ENCODE data around the gene IGFBP3.
A peak's percentile ranks its signal among the peaks of the same experiment; 100 is the strongest.

Gene IGFBP3

DNA sequence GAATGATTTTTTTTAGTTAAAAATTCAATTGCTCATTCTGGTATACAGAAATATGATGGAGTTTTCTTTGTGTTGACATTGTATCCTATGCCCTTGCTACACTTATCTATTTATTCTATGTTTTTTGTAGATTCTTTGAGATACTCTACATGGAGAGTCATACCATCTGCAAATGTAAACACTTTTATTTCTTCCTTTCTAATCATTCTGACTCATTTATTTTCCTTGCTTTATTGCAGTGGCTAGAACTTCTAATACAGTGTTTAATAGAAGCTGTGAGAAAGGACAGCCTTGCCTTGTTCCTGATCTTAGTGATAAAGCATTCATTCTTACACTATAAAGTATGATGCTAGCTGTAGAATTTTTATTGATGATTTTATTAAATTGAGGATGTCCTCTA, 9.9 kb upstream of the IGFBP3 start:
- no peaks in the 10 kb centered on the region for H3K4me1 ChIP-seq (ENCODE audit: insufficient read depth, low read length)
- H3K4me2 ChIP-seq (ENCODE audit: insufficient read depth, low read length) = no peak overlapping the region
- H3K4me3 ChIP-seq (ENCODE audit: low read depth in 1 of 2, low read length in 2 of 2) = no peak overlapping the region
- H3K9ac ChIP-seq (ENCODE audit: low read depth, low read length) = no peak overlapping the region
- DNase-seq (no peak), ATAC-seq (ENCODE audit: insufficient read depth, low read depth) (no peak)
- no peaks in the 10 kb centered on the region for H3K36me3 ChIP-seq (ENCODE audit: insufficient read depth, low read length)
- H3K79me2 ChIP-seq (ENCODE audit: insufficient read depth, low read length) = no peaks in the 10 kb centered on the region
- no peak overlapping the region for H3K27ac ChIP-seq (ENCODE audit: low read length)
- no peak overlapping the region for H2AFZ ChIP-seq (ENCODE audit: low read depth, low read length)
- TF ChIP-seq EZH2 (IDR thresholded peaks at IDR 0.05; ENCODE audit: borderline replicate concordance, low read depth, low read length, severe bottlenecking) = no peak
- no peaks in the 10 kb centered on the region for H3K27me3 ChIP-seq (ENCODE audit: insufficient read depth, low read length, poor library complexity)
- H4K20me1 ChIP-seq (ENCODE audit: insufficient read depth, low read length) = no peaks in the 10 kb centered on the region
- H3K9me3 ChIP-seq (ENCODE audit: insufficient read depth, low read length, severe bottlenecking) = no peaks in the 10 kb centered on the region

DNA sequence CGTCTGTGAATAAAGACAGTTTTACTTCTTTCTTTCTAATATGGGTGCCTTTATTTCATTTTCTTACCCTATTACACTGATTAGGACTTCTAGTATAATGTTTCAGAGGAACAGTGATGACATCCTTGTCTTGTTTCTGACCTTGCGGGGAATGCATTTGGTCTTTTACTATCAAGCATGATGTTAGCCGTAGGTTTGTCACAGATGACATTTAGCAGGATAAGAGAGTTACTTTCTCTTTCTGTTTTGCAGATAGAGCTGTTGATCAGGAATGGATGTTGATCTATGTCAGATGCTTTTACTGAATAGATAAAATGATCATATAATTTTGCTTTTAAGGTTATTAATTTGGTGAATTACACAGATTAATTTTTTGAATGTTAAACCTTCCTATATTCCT, 6.6 kb upstream of the IGFBP3 start:
- H3K36me3 ChIP-seq (ENCODE audit: insufficient read depth, low read length) = no peaks in the 10 kb centered on the region
- no peak overlapping the region for H2AFZ ChIP-seq (ENCODE audit: low read depth, low read length)
- H4K20me1 ChIP-seq (ENCODE audit: insufficient read depth, low read length) = no peaks in the 10 kb centered on the region
- no peak overlapping the region; the same call in 1 of the 2 replicates for H3K4me2 ChIP-seq (ENCODE audit: insufficient read depth, low read length)
- TF ChIP-seq, protein P1, sequence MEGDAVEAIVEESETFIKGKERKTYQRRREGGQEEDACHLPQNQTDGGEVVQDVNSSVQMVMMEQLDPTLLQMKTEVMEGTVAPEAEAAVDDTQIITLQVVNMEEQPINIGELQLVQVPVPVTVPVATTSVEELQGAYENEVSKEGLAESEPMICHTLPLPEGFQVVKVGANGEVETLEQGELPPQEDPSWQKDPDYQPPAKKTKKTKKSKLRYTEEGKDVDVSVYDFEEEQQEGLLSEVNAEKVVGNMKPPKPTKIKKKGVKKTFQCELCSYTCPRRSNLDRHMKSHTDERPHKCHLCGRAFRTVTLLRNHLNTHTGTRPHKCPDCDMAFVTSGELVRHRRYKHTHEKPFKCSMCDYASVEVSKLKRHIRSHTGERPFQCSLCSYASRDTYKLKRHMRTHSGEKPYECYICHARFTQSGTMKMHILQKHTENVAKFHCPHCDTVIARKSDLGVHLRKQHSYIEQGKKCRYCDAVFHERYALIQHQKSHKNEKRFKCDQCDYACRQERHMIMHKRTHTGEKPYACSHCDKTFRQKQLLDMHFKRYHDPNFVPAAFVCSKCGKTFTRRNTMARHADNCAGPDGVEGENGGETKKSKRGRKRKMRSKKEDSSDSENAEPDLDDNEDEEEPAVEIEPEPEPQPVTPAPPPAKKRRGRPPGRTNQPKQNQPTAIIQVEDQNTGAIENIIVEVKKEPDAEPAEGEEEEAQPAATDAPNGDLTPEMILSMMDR (IDR thresholded peaks at IDR 0.05; ENCODE audit: borderline replicate concordance, extremely low read depth, low read length, poor library complexity, severe bottlenecking) = no peak
- TF ChIP-seq EZH2 (IDR thresholded peaks at IDR 0.05; ENCODE audit: borderline replicate concordance, low read depth, low read length, severe bottlenecking) = no peak
- H3K9ac ChIP-seq (ENCODE audit: low read depth, low read length) = no peak overlapping the region
- no peaks in the 10 kb centered on the region for H3K4me1 ChIP-seq (ENCODE audit: insufficient read depth, low read length)
- H3K79me2 ChIP-seq (ENCODE audit: insufficient read depth, low read length) = no peaks in the 10 kb centered on the region
- H3K27ac ChIP-seq (ENCODE audit: low read length) = no peak overlapping the region
- ATAC-seq (ENCODE audit: insufficient read depth, low read depth) = peak; percentile 65; the same call in 2 of the 3 replicates
- no peak overlapping the region for H3K4me3 ChIP-seq (ENCODE audit: low read depth in 1 of 2, low read length in 2 of 2)
- no peaks in the 10 kb centered on the region for H3K27me3 ChIP-seq (ENCODE audit: insufficient read depth, low read length, poor library complexity)
- no peak for DNase-seq
- no peaks in the 10 kb centered on the region for H3K9me3 ChIP-seq (ENCODE audit: insufficient read depth, low read length, severe bottlenecking)

DNA sequence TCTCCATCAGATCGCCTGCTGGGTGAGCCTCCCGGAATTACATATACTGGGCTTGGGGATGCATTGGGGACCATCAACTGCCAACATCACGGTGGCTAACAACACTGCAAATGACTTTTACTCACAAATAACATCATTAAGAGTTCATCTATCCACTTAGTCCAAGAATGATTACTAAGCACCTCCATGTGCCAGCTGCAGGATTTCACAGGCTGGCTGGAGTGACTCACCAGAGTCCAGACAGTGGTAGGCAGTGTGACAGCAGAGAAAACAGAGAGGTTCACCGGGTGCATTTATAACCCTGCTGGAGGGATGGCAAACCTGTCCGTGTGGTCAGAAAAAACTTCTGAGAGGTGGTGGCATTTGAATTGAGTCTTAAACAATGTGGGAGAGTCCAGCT, 3.2 kb upstream of the IGFBP3 start:
- ATAC-seq (ENCODE audit: insufficient read depth, low read depth) = no peak
- TF ChIP-seq, protein P1 (IDR thresholded peaks at IDR 0.05; ENCODE audit: borderline replicate concordance, extremely low read depth, low read length, poor library complexity, severe bottlenecking) = no peak
- no peak for TF ChIP-seq EZH2 (IDR thresholded peaks at IDR 0.05; ENCODE audit: borderline replicate concordance, low read depth, low read length, severe bottlenecking)
- Histone ChIP-seq H3K4me1 (ENCODE audit: insufficient read depth, low read length) (no peaks in the 10 kb centered on the region), H3K4me3 (ENCODE audit: low read depth in 1 of 2, low read length in 2 of 2) (no peak overlapping the region), H3K27me3 (ENCODE audit: insufficient read depth, low read length, poor library complexity) (no peaks in the 10 kb centered on the region), H2AFZ (ENCODE audit: low read depth, low read length) (no peak overlapping the region), H3K9ac (ENCODE audit: low read depth, low read length) (no peak overlapping the region), H3K4me2 (ENCODE audit: insufficient read depth, low read length) (no peak overlapping the region), H4K20me1 (ENCODE audit: insufficient read depth, low read length) (no peaks in the 10 kb centered on the region), H3K27ac (ENCODE audit: low read length) (no peak overlapping the region), H3K9me3 (ENCODE audit: insufficient read depth, low read length, severe bottlenecking) (no peaks in the 10 kb centered on the region), H3K79me2 (ENCODE audit: insufficient read depth, low read length) (no peaks in the 10 kb centered on the region), H3K36me3 (ENCODE audit: insufficient read depth, low read length) (no peaks in the 10 kb centered on the region)
- DNase-seq = no peak

DNA sequence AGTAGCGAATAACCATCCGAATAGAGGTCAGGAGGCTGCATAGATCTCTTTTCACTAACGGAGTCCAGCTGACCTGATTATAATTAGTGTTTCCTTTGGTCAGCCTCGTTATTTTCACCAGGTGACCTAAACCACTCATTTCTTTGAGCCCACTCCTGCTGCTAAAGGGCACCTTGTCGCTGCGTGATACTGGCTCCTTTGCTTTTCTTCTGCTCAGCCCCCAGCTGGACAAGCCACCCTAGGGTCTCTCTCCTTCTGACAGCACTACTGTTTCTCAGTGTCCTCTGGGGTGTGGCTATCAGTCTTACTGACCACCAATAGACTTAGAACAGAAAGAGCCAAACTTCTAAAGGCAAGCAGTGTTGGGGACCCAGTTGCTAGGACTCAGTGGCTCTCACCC, 2.7 kb upstream of the IGFBP3 start:
- H4K20me1 ChIP-seq (ENCODE audit: insufficient read depth, low read length) = no peaks in the 10 kb centered on the region
- no peaks in the 10 kb centered on the region for H3K27me3 ChIP-seq (ENCODE audit: insufficient read depth, low read length, poor library complexity)
- ATAC-seq (ENCODE audit: insufficient read depth, low read depth) (no peak), DNase-seq (no peak)
- H3K4me1 ChIP-seq (ENCODE audit: insufficient read depth, low read length) = no peaks in the 10 kb centered on the region
- no peak overlapping the region for H3K9ac ChIP-seq (ENCODE audit: low read depth, low read length)
- H2AFZ ChIP-seq (ENCODE audit: low read depth, low read length) = no peak overlapping the region
- no peaks in the 10 kb centered on the region for H3K9me3 ChIP-seq (ENCODE audit: insufficient read depth, low read length, severe bottlenecking)
- no peak overlapping the region for H3K4me3 ChIP-seq (ENCODE audit: low read depth in 1 of 2, low read length in 2 of 2)
- H3K4me2 ChIP-seq (ENCODE audit: insufficient read depth, low read length) = no peak overlapping the region
- no peak overlapping the region for H3K27ac ChIP-seq (ENCODE audit: low read length)
- H3K36me3 ChIP-seq (ENCODE audit: insufficient read depth, low read length) = no peaks in the 10 kb centered on the region
- TF ChIP-seq, protein P1 (IDR thresholded peaks at IDR 0.05; ENCODE audit: borderline replicate concordance, extremely low read depth, low read length, poor library complexity, severe bottlenecking) = no peak
- TF ChIP-seq EZH2 (IDR thresholded peaks at IDR 0.05; ENCODE audit: borderline replicate concordance, low read depth, low read length, severe bottlenecking) = no peak
- H3K79me2 ChIP-seq (ENCODE audit: insufficient read depth, low read length) = no peaks in the 10 kb centered on the region
